OCI-LY7 (cell line): ENCODE data around the gene NAB2.

Experiments
- EZH2phosphoT487 ChIP-seq: fragments of 200-600 bp; sonication (generic); IDR thresholded peaks from 2 replicates; pipeline ENCODE4 v1.6.1; 2018; ENCODE audit warnings: low read depth, borderline replicate concordance, mild to moderate bottlenecking, mixed run types, antibody characterized with exemption, low read length, moderate library complexity, mixed read lengths
- TF ChIP-seq, protein P1 (sequence below): fragments of 200-600 bp; sonication (generic); conservative IDR thresholded peaks from 2 replicates; pipeline ENCODE4 v1.5.1; 2014; ENCODE audit warnings: mild to moderate bottlenecking, antibody characterized with exemption, low read length, moderate library complexity, mixed read lengths

- TF ChIP-seq, protein P1, sequence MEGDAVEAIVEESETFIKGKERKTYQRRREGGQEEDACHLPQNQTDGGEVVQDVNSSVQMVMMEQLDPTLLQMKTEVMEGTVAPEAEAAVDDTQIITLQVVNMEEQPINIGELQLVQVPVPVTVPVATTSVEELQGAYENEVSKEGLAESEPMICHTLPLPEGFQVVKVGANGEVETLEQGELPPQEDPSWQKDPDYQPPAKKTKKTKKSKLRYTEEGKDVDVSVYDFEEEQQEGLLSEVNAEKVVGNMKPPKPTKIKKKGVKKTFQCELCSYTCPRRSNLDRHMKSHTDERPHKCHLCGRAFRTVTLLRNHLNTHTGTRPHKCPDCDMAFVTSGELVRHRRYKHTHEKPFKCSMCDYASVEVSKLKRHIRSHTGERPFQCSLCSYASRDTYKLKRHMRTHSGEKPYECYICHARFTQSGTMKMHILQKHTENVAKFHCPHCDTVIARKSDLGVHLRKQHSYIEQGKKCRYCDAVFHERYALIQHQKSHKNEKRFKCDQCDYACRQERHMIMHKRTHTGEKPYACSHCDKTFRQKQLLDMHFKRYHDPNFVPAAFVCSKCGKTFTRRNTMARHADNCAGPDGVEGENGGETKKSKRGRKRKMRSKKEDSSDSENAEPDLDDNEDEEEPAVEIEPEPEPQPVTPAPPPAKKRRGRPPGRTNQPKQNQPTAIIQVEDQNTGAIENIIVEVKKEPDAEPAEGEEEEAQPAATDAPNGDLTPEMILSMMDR = no peak
- TF ChIP-seq EZH2phosphoT487 = no peak
These were observed 44.0 kb upstream of the NAB2 start for GRCh38 chr12:57044889-57045288.
